ENCODE measurements around the gene UTS2R.
A peak's percentile ranks its signal among the peaks of the same experiment; 100 is the strongest.

UTS2R gene

GRCh38 chr17:82400830-82401229 lies 29.3 kb downstream of the UTS2R start:
- no peak overlapping the region for H3K4me3 ChIP-seq (ENCODE audit: low read length)
- no peak for TF ChIP-seq CTCF (conservative IDR thresholded peaks at IDR 0.05; ENCODE audit: low read length)
- DNase-seq (ENCODE audit: low read depth): peak; percentile 55

GRCh38 chr17:82402865-82403264 lies 31.3 kb downstream of the UTS2R start:
- TF ChIP-seq CTCF (conservative IDR thresholded peaks at IDR 0.05; ENCODE audit: low read length): no peak
- DNase-seq (ENCODE audit: low read depth): no peak
- no peak overlapping the region for H3K4me3 ChIP-seq (ENCODE audit: low read length)

- no peak overlapping the region for H3K4me3 ChIP-seq (ENCODE audit: low read length)
- TF ChIP-seq CTCF (conservative IDR thresholded peaks at IDR 0.05; ENCODE audit: low read length): no peak
These were observed 32.4 kb downstream of the UTS2R start for GRCh38 chr17:82403662-82404660.

GRCh38 chr17:82405051-82405450 lies 33.5 kb downstream of the UTS2R start:
- DNase-seq (ENCODE audit: low read depth): no peak
- TF ChIP-seq CTCF (conservative IDR thresholded peaks at IDR 0.05; ENCODE audit: low read length): no peak
- H3K4me3 ChIP-seq (ENCODE audit: low read length): no peak overlapping the region

More at GRCh38 chr17:82403662-82404660, 32.4 kb downstream of the UTS2R start:
- DNase-seq (ENCODE audit: low read depth): no peak

GRCh38 chr17:82406131-82406671 lies 34.6 kb downstream of the UTS2R start:
- no peak for TF ChIP-seq CTCF (conservative IDR thresholded peaks at IDR 0.05; ENCODE audit: low read length)
- no peak overlapping the region for H3K4me3 ChIP-seq (ENCODE audit: low read length)
- no peak for DNase-seq (ENCODE audit: low read depth)

GRCh38 chr17:82407255-82407654 lies 35.7 kb downstream of the UTS2R start:
- no peak for TF ChIP-seq CTCF (conservative IDR thresholded peaks at IDR 0.05; ENCODE audit: low read length)
- DNase-seq (ENCODE audit: low read depth): no peak
- H3K4me3 ChIP-seq (ENCODE audit: low read length): no peak overlapping the region
